Stimulated activated CD8-positive, alpha-beta memory T cell treated with anti-CD3 and anti-CD28 coated beads, Interleukin-7, amount 100 ng/mL, for 4 hours (primary cell): ENCODE results near the gene CFAP161.
"Not testable (repeated sequence)": the region's sequence is repeated elsewhere in the genome, so short reads cannot be mapped to it uniquely, and the experiment has no call there.

ENCODE experiments used
- DNase-seq, 2 donors: peaks; one replicate each; pipeline ENCODE4 v3.0.0-alpha.2; 2020; ENCODE audit warnings: low read depth in 2 of 2

The CFAP161 gene

DNA sequence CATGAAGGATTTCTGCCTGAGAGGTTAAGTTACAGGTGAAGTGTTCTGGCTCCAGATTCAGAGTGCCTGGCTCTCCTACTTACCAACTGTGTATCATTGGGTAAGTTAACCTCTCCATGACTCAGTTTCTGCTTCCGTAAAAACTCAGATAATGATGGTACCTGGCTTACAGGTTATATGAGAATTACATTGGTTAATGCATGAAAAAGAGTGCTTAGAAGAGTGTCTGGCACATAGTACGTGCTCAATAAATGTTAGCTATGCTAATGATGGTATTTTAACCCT, 23.8 kb downstream of the CFAP161 start:
- DNase-seq = no peak

DNA sequence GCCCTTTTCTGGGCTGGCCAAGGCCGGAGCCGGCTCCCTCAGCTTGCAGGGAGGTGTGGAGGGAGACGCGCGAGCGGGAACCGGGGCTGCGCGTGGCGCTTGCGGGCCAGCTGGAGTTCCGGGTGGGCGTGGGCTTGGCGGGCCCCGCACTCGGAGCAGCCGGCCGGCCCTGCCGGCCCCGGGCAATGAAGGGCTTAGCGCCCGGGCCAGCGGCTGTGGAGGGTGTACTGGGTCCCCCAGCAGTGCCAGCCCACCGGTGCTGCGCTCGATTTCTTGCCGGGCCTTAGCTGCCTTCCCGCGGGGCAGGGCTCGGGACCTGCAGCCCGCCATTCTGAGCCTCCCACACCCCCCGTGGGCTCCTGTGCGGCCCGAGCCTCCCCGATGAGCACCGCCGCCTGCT, 24.5 kb downstream of the CFAP161 start:
- DNase-seq = not testable (repeated sequence)

- no peak for DNase-seq
These were observed 26.5 kb downstream of the CFAP161 start for GRCh38 chr15:81160312-81161159.

DNA sequence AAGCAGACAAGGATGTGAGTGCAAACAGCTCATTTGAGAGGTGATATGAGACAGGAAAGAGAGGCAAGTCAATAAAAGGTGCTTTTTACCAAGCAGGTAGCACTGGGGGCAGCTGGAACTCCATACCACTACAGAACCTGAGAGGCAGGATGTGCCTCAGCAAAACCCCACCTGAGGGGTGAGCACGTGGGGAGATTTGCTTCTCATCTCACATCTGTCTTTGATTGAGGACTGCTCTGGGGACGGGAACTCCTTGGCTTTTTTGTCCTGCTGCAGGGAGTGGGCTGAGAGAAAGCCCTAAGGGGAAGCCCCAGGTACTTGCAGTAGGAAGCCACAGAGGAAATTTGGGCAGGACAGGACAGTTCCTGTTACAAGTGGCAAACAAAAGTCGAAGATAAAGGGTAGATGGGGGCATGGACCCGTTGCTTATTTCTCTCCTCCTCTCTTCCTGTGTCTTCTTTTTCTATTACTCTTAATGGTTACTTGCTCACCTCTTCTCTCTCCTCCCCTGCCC, 27.1 kb downstream of the CFAP161 start:
- no peak for DNase-seq

- DNase-seq = no peak
These were observed 27.8 kb downstream of the CFAP161 start for GRCh38 chr15:81161851-81162250.

- DNase-seq = no peak
These were observed 30.1 kb downstream of the CFAP161 start for GRCh38 chr15:81163961-81164800.

- no peak for DNase-seq
These were observed 31.5 kb downstream of the CFAP161 start for GRCh38 chr15:81165535-81165934.

GRCh38 chr15:81166636-81167305, 32.7 kb downstream of the CFAP161 start:
- no peak for DNase-seq

DNA sequence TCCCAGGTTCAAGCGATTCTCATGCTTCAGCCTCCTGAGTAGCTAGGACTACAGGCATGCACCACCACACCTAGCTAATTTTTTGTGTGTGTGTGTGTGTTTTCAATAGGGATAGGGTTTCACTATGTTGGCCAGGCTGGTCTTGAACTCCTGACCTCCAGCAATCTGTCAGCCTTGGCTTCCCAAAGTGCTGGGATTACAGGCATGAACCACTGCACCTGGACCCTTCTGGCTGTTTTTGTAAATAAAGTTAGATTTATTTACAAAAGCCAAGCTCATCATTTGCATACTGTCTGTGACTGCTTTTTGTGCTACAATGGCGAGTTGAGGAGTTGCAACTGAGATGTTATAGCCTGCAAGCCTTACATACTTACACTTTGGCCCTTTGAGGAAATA, 34.1 kb downstream of the CFAP161 start:
- no peak for DNase-seq

DNA sequence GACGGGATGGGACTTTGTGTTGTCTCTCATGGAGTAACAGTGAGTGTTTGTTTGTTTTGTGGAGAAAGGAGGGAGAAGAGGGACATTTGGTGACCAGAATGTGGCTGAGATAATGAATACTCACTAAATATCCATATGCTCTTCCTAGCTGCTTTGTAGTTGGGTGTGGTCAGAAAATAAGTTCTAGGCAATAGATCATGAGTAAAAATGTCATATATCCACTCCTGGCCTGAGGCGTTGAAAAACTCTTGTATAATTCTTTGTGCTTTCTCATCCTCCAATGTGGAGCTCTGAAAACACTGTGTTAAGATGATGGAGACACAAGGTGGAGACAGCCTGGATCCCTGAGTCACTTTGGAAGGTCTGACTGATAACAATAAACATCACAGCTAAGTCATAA, 34.6 kb downstream of the CFAP161 start:
- no peak for DNase-seq

- DNase-seq = no peak
These were observed 36.4 kb downstream of the CFAP161 start for GRCh38 chr15:81170511-81170910.

DNA sequence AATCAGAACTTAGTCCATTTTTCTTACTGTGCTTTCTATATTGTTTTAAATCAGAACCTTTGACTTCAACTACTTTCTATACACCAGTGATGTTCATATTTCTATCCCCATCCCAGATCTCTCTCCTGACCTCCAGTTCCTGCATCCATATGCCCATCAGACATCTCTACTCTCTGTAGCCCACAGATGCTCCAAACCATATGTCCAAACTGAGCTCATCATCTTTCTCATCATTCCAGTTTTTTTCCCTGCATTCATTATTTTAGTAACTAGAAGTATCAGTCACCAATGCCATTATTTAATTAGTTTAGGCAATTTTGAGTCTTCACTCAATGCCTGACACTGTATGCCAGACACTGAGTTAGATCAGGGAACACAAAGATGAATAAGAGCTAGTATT, 37.2 kb downstream of the CFAP161 start:
- no peak for DNase-seq

GRCh38 chr15:81174125-81174791, 40.2 kb downstream of the CFAP161 start:
- DNase-seq = no peak

GRCh38 chr15:81174792-81175327, 40.8 kb downstream of the CFAP161 start:
- no peak for DNase-seq

DNA sequence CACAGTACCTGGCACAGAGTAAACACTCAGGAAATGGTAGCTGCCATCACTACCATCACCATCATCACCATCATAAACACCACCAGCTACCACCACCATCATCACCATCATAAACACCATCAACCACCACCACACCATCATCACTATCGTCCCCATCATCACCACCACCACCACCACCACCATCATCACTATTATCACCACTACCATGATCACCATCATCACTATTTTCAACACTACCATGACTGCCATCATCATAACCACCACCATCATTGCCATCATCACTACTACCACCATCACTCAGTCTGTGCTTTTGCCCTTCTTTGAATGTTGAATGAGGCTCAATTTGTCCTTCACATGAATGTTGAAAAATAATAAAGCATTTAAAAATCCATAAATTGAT, 41.4 kb downstream of the CFAP161 start:
- no peak for DNase-seq

DNA sequence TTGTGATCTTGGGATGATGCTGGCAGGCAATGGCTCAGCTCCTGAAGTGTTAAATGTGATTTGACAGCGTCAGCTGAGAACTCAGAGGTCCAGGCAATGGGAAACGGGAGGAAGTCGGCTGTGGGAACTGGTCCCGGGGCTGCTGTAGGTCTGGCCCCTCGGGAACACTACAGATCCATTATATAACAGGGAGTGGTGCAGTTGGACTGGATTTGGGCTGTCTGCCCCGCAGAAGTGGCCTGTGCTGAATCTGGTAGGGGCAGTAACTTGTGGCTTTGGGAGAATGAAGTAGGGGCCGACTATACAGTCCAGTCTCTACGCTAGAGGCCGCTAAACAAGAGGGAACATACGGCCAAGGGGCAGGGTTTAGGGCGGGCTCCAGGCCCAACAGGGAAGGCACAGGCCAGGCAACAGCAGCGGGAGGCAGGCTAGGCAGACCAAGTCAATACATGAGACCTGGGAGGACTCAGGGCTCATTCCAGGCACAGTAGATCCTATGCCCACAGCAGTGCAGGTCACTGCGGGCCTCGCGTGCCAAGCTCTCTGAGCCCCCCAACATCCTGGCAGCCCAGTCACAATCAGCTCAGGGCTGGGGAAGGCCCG, 42.3 kb downstream of the CFAP161 start:
- DNase-seq = no peak

GRCh38 chr15:81178365-81178764, 44.3 kb downstream of the CFAP161 start:
- DNase-seq = no peak

GRCh38 chr15:81181220-81181619, 47.1 kb downstream of the CFAP161 start:
- DNase-seq = no peak

DNA sequence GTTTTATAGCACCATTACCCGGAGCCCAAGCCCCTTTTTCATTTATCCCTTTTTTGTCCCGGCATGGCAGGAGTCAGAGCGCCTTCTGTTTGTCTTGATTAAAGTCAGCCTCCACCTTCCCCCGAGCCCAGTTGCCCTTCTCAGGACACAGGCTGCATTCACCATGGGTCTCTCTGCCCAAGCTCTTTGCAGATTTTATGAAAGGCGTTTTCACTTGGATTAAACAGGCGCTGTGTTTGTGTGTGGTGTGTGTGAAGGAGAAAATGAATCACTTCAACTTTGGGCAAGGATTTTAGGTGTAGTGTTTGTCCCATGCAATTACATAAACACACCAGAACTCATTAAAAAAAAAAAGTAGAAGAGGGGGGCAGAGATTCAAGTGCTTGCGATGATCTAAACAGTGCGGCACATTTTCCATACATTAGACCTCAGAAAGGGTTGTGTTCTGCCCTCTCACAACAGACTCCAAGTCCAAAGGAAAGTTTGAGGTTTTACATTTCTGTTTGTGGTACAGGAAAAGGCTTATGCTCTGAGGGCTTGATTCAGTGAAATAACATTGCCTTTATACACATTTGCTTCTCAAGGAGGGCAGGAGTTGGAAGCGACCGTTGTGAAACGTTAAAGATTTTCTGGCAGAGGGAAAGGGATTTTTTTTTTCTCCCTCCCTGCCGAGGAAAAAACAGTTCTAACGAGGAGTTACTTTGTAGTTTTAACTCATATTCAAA, 48.1 kb downstream of the CFAP161 start:
- no peak for DNase-seq

DNA sequence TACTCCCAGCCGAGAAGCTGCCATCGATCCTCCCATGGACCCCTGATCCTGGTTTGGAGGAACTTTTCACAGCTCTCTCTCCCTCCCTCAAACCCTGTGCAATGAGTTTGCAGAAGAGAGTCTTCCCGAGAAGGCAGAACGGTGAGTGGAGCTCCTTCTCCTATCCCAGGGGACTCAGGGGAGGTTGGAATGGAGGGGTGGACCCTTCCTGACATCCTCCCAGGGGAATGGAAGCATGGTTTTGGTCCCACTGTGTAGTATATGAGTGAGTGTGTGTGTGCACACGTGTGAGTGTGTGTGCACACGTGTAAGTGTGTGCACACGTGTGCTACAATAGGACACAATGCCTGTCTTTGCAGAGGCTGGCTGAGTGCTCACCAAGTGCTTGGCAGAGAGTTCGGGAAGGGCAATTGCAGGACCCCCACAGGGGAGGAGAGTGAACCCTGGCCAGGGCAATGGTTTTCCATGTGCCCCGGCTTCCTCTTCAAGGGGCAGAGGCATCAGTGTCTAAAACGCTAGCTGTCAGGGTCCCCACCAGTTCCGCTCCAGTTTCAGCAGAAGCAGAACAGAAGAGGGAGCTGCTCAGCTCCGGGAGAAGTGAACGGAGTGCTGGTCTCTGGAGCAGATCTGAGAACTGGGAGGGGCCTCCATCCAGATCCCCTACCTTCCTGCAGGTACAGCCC, 48.8 kb downstream of the CFAP161 start:
- no peak for DNase-seq
